Ovary (tissue), 3 donors: ENCODE data around the gene RPAP2.

Experiments used
- EP300 ChIP-seq: sonication (generic); formaldehyde crosslinking; IDR thresholded peaks from one replicate; pipeline ENCODE4 v1.6.1; 2017; ENCODE audit warnings: antibody characterized with exemption
- POLR2A ChIP-seq: fragments of 450-650 bp; IDR thresholded peaks from one replicate; pipeline ENCODE4 v1.6.1; 2017; ENCODE audit warnings: antibody characterized with exemption, mild to moderate bottlenecking, moderate library complexity
- TF ChIP-seq, protein P1 (sequence below), 3 donors: fragments of 450-650 bp in 2 of 3; fragments of 200-600 bp in 1 of 3; IDR thresholded peaks; one replicate each; pipeline versions ENCODE4 v1.5.1 to v1.8.0; 2016 to 2022; ENCODE audit warnings: antibody characterized with exemption in 3 of 3, mild to moderate bottlenecking in 1 of 3
- donor health status: DM: no; HTN: no; CAD: no.

DNA sequence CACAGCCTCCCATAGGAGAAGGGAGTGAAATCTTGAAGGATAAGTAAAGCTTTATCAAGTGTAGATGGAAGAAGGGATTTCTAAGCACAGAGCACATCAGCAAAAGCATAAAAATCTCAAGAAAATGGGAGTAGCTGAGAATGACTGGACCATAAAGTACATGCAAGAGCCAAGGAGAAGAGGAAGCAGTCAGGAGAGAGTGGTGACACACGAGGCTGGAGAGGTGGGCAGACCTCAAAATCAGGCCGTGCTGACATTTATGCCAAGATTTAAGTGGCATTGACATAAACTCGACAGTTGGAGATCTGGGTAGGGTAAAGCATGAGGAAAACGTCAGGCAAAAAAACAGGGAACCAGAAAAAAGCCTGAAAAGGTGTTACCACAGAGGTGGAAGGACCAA is 125.5 kb downstream of the RPAP2 start:
- no peak for TF ChIP-seq EP300
- TF ChIP-seq, protein P1, sequence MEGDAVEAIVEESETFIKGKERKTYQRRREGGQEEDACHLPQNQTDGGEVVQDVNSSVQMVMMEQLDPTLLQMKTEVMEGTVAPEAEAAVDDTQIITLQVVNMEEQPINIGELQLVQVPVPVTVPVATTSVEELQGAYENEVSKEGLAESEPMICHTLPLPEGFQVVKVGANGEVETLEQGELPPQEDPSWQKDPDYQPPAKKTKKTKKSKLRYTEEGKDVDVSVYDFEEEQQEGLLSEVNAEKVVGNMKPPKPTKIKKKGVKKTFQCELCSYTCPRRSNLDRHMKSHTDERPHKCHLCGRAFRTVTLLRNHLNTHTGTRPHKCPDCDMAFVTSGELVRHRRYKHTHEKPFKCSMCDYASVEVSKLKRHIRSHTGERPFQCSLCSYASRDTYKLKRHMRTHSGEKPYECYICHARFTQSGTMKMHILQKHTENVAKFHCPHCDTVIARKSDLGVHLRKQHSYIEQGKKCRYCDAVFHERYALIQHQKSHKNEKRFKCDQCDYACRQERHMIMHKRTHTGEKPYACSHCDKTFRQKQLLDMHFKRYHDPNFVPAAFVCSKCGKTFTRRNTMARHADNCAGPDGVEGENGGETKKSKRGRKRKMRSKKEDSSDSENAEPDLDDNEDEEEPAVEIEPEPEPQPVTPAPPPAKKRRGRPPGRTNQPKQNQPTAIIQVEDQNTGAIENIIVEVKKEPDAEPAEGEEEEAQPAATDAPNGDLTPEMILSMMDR (IDR thresholded peaks at IDR 0.05): no peak
- TF ChIP-seq POLR2A: no peak
